DMS114 treated with DMSO at 0.1 percent for 48 hours (cell line): ENCODE data around the gene ABCA2.

Experiments used
- DNase-seq: peaks from one replicate; lab custom pipeline; 2025; ENCODE audit not compliant: unreplicated experiment; lab: John Stamatoyannopoulos, UW

The ABCA2 gene

DNA sequence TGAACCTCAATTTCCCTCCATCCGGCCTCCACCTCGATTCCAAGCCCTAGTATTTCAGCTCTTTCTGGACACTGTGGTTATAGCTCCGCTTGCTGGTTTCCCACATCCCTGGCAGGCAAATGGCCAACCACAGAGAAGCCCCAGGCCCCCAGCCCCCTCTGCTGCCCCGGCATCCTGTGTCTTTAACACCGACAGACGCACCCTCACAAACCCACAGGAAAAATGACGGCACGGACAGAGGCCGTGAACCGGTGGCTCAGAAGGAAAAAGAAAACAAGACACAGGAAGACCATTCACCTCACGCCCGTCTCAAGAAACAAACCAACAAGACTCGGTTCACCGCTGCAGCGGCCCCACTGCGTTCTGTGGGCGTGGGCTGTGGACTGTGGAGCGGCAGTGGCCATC, 30.2 kb downstream of the ABCA2 start:
- DNase-seq: no peak

DNA sequence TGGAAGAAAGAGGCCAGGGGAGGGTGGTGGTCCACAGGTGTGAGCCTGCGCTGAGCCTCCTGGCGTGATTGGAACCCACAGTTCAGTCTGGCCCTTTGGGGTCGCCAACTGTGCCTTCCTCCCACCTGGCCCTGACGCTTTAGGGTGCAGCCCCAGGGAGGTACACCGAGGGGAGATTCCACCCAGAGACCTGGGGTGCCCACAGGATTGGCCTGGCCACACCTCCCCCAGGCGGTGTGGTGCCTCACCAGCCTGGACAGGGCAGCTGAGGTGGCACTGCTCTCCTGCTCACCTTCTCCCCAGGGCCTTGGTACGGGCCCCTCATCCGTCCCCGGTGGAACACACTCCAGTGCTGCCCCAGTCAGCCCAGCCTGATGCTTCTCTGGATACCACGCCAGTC, 30.7 kb downstream of the ABCA2 start:
- no peak for DNase-seq

DNA sequence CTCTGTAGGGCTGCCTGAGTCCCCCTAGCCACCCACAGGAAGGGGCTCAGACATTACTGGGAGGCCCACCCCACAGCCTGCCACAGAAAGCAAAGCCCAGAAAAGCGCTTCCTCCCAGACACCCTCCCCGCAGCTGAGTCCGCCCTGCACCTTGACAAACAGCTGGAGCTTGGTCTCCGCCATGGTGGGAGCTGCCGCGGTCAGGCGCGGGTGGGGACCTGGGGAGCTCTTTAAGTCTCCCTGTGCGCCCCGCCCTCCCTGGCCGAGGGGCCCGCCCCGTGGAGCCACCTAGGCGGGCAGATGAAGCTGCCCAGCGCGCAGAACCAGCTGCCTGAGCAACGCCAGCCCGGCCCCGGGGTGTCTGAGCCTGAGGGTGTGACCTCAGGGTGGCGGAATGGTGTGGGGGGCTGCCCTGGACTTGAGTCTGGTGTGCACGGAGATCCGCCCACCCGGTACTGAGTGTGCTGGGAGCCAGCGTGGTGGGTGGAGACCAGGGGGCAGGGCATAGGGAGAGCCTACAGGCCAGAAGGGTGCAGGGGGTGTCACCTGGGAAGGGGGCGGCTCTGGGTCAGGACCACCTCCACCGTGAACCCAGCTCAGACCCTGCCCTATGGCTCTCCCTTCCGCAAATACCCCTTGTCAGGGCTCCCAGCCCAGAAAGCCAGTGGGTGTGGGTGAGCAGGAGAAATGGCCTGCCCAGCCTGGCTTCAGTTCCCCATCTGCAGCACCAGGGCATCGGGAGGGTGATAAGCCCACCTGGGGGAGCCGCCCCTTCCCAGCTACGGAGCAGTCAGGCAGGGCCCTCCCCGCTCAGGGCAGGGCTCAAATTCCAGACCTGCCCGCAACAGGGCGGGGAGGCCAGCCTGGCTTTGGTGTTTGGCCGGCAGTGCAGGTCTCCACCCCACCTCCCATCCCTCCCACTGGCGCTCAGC, 31.4 kb downstream of the ABCA2 start, which contains the start of gene CLIC3:
Gene CLIC3, minus strand, starts transcription at position 208 of the 932 bp plus-strand sequence. Its CDS starts 25 bp downstream, at position 183.
- no peak for DNase-seq

DNA sequence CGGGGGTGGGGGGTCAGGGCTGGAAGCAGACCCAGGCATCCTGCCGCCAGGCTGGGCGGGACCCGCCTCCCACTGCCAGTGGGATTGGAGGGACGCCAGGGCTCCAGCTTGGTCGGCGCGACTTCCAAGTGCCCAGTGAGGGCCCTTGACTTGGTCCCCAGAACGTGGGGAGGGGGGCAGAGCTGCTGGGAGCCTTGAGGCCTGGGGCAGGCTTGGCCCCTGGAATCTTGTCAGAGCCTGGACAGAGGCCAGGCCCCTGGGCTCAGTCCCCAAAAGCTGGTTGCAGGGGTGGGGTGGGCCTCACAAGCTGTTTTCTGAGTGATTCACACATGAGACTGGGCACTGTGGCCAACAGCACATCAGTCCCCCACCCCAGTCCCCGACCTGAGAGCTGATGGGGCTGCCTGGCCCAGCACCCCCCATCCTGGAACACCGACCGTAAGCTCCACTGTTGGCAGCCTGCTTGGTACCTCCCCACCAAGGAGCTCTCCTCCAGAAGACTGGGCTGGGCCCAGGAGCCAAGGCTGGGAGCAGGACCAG, 32.2 kb downstream of the ABCA2 start:
- DNase-seq: no peak

DNA sequence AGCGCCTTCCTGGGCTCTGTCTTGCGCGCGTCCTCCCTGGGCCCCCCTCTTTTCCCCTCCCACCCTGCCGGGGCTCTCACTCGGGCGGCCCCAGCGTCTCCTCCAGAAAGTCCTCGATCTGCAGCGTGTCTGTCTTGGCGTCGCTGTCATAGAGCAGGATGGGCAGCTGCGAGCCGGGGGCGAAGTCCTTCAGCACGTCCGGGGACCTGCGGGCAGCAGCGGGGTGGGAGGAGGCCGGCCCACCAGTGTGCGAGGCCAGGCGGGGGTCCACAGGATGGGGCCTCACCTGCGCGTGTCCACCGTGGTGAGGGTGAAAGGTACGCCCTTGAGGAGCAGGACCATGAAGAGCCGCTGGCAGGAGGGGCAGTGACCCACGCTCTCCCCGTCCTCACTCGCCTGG, 32.7 kb downstream of the ABCA2 start:
- no peak for DNase-seq

DNA sequence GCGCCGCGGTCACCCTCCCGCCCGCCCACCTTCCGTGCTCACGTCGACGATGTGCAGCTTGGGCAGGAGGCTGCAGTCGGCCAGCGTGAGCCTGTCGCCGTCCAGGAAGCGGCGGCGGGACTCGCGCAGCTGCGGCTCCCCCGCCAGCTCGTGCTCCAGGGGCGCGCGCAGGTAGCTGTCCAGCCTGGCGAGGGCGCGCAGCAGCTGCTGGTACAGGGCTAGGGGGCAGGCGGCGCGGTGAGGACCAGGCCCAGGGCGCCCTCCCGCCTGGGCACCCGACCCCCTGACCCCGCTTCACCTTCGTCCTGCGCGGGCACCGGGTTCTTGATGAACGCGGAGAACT, 33.2 kb downstream of the ABCA2 start:
- DNase-seq: no peak

DNA sequence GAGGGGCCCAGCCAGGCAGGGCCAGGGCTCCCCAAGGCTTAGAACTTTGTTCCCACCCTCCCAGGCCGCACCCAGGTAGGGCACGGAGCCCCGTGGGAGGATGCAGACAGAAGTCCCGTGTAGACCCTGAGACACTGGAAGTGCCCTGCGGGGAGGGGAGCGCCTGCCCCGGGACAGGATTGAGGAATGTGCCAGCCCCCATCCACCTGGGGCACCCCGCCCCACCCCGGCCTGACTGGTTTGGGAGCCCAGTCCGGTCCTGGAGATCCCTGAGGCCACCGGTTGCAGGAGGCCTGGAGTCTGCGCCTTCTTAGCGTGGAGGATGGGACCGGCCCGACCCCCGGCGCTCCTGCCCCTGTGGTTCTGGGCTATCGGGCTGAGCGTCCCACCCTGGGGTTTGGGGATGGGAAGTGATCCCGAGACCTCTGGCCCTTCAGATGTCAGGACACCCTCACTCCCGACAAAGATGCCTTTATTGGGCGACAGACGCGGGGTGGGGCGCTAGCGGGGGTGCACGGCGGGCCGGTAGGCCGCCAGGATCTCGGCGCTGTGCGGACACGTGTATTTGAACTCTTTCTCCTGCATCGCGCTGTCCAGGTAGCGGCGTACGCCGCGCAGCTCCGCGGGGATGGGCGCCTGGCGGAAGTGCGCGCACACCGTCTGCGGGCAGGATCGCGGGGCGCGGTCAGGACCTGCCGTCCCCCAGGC, 33.7 kb downstream of the ABCA2 start:
- no peak for DNase-seq

DNA sequence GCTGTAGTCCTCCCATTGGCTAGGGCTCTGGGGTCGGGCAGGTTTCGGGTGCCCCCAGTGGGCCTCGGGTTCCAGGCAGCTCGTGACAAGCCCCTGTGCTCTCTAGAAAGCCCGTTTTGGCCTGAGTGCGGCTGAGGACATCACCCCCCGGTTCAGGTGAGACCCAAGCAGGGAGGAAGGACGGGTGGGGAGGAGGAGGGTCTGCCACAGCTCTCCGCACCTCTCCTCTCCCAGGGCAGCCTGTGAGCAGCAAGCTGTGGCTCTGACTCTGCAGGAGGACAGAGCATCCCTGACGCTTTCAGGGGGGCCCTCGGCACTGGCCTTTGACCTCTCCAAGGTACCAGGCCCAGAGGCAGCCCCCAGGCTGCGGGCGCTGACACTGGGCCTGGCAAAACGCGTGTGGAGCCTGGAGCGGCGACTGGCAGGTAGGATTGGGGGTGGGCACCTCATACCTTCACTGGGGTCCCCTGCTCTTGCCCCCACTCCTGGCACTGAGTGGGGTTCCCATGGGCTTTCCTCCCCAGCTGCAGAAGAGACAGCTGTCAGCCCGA, 35.1 kb downstream of the ABCA2 start:
- DNase-seq: no peak

DNA sequence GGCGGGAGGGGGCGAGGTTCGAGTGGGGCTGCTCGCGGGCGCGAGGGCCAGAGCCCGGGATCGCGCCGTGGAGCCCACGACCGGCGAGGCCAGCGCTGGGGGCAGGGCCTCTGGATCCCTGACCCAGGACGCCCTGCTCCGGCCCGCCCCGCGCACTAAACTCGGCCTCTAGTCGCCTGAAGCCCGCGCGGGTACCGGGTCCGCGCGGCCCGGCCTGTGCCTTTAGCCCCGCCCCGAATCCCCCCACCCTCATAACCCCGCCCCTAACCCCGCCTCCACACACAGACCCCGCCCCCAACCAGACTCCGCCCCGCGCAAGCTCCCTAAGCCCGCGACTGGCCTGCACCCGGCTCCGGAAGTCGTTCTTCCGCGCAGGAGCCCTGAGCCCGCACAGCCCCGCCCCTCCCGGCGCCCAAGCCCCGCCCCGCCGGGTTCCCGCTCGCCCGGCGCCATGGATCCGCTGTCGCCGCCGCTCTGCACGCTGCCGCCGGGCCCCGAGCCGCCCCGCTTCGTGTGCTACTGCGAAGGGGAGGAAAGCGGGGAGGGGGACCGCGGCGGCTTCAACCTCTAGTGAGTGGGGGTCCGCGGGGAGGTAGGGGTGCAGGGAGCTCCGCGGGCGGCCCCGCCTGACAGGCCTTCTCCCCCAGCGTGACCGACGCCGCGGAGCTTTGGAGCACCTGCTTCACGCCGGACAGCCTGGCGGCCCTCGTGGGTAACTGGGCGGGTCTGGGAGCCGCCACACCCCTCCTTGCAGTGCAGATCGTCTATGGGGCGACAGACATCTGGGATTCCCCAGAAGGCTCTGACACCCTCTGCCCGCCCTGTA, 35.8 kb downstream of the ABCA2 start, which contains the start of gene PAXX:
Gene PAXX, plus strand, starts transcription at position 430 of the 826 bp plus-strand sequence. Its CDS starts 22 bp downstream, at position 452.
- peak; percentile 38 for DNase-seq

DNA sequence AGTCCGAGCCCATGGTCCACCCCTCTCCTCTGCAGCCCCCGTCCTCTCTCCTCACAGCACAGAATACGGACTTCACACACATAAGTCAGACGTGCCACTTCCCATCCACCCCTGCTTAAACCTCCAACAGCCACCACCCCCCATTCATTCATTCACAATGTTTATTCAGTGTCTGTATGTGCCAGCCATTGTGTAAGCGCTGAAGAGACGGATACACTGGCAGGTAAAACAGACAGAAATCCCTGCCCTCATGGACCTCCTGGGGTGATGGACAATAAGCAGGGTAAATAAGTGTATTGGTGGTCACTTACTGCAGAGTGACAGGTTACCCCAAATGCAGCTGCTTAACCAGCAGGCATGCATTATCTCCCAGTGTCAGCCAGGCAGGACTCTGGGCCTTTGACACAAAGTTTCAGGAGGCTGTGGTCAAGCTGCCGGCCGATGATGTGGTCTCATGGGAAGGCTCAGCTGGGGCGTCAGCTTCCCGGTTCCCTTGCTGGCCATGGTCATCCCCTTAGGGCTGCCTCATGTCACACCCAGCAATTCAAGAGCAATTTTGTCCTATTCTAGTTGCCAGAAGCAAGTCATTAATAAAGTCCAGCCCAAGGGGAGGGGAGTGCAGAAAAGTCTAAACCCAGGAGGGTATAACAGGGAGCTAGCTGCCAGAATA, 37.7 kb downstream of the ABCA2 start:
- no peak for DNase-seq

DNA sequence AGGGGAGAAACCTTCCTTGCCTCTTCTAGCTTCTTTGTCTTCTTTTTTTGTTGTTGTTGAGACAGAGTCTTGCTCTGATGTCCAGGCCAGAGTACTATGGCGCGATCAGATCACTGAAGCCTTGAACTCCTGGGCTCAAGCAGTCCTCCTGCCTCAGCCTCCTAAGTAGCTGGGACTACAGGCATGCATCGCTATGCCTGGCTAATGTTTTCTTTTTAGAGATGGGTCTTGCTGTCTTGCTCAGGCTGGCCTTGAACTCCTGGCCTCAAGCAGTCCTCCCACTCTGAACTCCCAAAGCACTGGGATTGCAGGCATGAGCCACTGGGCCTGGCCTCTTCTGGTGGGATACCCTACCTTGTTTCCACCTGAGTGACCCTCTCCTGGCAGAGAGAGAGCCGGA, 39.2 kb downstream of the ABCA2 start:
- no peak for DNase-seq

DNA sequence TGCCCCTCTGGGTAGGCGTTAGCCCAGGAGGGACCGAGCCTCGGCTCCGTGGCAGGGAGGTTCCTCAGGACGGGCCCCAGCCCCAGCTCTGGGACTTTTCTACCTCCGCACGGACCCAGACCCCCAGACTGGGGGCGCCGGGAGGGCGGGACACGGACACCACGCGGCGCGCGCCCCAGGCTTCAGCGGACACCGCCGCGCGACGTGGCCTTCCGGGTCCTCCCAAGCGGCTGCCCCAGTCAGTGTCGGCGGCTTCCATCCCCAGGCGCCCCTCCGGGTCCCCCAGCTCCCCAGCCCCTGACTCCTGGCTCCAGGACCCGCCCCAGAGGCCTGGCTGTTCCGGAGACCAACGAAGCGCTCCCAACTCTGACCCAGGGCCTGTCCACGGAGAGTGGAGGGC, 42.2 kb downstream of the ABCA2 start:
- DNase-seq: no peak

DNA sequence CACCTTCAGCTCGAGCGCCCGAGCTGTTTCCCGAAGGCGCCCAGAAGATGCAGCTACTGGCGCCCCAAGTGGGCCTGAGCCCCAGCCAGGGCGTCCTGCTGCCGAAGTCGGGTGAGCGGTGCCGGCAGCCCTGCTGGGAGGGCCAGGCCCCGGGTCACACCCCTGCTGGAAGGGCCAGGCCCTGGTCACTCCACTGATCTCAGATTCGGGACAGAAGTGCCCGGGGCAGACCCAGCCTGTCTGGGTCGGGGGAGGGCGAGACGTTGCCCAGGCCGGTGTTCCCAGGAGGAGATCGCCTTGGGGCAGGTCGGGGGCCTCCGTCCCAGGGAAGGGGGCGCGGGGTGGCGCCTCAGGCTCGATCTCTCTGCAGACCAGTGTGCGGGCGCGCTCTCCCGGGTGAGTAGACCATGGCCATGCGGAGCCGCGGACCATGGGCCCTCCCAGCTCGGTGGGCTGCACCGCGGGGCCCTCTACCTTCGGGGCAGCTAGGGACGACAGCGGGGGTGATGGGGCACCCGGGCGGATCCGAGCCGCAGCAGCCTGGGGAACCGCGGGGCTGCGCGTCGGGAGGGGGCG, 42.9 kb downstream of the ABCA2 start:
- no peak for DNase-seq

DNA sequence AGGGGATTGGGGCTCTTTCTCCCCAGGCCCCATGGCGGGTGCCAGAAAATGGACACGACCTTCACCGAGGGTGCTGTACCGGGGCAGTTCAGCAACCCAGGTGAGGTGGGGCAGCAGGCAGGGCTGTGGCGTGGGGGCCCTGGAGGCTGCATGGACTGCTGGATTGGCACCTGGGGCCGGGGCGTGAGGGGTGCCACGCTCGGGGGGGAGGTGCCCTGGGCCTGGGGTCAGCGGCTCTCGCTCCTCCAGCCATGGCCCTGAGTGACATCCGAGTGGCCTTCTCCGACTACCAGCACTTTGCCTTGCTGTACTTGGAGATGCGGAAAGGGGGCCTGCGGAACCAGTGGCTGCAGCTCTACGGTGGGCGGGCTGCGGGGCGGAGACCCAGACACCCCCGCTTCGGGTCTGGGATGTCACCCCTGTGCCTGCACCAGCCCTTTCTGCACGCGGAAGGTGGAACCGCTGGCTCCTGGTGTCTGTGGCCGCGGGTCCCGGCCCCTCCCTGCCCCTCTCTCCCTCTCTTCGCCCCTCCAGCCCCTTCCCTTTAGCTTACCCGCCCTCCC, 43.5 kb downstream of the ABCA2 start:
- DNase-seq: no peak

DNA sequence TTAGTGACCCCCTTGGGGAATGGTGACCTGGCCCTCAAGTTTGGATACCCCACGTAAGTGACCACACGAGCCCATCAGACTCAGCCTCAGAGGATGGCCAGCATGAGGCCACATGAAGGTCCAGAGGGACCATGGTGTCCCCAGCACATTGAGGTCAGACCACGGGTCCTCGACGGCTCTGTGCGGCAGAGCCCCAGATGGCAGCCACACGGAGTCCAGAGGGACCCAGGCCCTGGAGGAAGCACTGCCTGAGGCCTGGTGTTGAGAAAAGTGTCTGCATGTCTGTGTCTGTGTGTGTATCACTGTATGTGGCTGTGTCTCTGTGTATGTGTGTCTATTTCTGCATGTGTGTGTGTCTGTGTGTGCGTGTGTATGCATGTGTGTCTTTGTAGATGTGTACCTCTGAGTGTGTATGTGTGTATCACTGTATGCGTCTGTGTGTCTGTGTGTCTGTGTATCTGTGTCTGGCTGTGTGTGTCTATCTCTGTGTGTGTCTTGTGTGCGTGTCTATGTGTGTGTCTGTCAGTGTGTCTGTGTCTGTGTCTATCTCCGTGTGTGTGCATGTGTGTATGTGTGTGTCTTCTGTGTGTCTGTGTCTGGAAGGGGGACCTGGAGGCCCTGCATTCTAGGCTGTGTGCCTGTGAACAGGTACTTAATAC, 44.3 kb downstream of the ABCA2 start:
- no peak for DNase-seq

DNA sequence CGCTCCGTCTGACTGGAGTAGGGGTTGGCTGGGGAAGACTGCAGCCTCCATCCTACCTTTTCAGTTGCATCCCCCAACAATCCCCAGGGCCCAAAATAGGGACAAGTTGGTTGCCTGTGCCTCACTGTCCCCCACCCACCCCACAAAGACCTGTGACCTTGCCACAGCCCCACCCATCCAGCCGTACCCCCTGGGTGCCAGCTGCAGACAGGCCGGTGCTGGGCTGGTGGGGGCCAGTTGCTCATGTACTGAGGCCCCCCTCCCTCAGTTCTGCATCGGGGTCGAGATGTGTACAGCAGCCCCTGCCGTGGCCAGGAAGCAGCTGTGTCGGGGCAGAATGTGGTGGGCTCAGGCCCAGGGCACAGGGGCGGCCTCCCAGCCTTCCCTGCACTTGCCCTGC, 44.9 kb downstream of the ABCA2 start:
- no peak for DNase-seq

DNA sequence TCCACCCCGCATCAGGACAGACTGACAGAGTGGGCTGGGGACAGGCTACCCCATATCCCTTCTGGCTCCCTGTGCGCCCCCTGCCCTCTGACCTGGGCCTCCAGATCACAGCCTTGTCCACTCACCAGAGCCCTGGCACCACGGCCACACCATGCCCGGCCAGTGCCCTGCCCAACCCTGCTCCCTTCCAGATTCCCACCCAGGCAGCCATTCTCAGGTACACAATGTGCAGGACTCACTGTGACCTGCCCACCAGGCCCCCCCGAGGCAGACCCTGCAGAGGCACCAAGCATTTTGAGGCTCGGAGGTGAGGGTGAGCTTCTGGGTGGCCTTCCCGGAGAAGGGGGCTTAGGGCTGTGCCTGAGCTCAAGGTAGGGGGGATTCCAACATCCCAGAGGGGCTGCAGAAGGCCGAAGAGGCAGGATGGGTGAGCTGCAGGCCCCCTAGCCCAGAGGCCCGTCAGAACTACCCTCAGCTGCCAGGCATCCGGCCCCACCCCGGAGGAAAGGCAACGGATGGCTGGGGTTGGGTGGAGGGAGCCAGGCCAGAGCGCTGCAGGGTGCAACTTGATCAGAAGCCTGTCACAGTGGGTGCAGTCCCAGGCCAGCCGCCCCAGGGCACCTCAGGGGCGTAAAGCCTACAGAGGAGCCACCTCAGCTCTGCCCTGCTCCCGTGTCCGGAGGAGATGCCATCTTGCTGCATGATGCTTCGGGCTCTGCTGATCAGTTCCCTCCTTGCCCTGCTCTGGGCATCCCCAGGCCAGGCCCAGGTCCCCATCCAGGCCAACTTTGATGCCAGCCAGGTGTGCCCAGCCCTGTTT, 45.6 kb downstream of the ABCA2 start, which contains the start of gene LCNL1:
Gene LCNL1, plus strand, starts transcription at position 762 of the 820 bp plus-strand sequence. CDS start 594 bp downstream, outside the sequence.
- DNase-seq: no peak
